Stimulated activated CD8-positive, alpha-beta memory T cell treated with anti-CD3 and anti-CD28 coated beads, Interleukin-4, amount 100 ng/mL, for 1 hour (primary cell): ENCODE measurements around the gene NCF4.

ENCODE experiments used
- DNase-seq, 2 donors: peaks; one replicate each; pipeline ENCODE4 v3.0.0-alpha.2; 2020; ENCODE audit warnings: low read depth in 2 of 2, low spot score in 1 of 2

Gene NCF4

DNA sequence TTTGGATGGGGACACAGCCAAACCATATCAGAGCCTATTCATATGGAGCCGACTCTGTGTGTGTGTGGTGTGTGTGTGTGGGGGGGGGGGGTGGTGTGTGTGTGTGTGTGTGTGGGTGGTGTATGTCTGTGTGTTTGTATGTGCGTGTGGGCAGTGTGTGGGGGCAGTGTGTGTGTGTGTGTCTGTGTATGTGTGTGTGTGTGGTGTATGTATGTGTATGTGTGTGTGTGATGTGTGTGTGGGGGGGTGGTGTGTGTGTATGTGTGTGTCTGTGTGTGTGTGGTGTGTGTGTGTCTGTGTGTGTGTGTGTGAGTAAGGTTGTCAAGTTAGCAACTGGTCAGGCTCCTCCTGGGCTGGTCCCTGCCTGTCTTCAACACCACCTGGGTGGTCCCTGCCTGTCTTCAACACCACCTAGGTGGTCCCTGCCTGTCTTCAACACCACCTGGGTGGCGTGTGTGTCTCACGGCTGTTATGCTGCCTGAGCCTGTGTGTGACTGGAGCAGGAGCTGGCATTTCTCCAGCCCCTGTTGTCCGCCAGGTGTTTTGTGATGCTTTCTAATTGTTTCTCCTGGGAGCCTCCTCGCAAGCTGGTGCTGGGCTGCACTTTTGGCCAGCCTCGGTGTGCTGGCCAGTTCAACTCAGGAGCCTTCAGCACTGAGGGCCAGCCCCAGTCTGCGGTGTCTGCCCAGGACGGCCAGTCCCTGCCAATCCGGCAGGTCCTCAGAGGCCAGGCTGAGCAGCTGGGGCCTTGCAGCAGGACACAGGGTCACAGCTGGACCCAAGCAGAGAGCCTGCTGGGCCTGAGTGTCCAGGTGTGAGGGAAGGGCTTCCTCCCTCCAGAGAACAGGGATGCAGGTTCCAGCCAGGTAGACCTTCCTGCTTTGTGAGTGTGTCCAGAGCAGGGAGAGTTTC, 22.4 kb upstream of the NCF4 start:
- no peak for DNase-seq

DNA sequence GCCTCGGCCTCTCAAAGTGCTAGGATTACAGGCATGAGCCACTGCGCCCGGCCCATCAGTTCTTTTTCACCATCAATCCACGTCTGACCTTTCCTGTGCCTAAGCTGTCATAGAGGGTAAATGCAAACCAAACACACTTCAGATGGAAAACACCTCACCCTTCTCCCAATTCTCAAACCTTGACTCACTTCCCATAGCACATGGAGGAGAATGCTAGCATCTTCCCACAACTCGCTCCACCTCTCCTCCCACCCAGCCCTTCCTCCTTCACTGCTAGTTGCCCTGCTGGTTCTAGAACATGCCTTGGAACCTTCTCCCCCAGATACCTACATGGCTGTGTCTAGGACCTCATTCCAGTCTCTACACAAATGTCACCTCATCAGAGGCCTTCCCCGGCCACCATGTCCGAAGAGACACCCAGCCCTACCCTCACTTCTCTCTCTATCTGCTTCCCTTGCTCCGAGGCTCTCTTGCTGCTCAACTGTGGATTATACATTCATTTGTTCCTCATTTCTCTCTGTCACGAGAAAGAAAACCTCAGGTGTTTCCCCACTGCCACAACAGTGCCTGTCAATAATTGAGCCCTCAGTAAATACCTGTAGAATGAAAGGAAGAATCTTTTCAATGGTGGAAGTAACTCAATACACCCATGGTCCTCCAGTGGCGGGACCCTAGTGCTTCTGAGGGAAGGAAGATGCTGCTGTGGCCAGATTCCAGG, 21.3 kb upstream of the NCF4 start:
- no peak for DNase-seq

DNA sequence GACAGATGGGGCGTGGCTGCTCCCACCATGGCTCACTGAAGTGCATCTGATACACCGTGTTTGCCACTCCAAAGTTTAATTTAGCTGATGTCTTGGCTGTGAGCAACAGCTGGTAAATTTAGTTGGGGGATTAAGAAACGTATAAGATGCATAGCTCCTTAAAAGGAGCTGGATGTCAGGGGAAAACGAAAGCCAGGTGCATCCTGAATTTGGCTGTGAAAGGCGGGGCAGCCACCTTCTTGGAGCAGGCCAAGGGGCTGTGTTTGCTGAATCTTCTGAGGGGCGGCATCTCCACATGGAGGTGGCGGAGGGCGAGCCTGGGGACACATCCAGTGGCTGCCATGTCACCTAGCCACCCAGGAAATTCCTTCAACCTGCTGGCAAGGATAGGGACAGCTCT, 20.7 kb upstream of the NCF4 start:
- no peak for DNase-seq

DNA sequence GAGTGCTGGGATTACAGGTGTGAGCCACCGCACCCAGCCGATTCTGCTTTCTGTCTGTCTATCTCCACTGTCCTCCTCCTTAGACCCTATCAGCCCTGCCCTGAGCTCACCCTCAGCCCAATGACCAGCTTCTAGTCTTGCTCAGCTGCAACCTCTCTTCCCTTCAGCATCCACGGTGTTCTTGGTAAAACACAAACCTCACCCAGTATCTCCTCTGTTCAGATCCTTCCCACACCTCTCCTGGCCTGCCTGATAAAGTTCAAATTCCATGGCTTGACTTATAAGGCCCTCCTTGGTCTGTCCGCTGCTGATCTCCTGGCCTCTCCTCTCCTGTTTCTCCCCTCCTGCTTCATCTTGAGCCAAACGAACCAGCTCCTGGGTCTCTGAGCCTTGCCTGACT, 14.5 kb upstream of the NCF4 start:
- DNase-seq, result no peak

- DNase-seq, result no peak
These were observed 13.9 kb upstream of the NCF4 start for GRCh38 chr22:36846949-36847348.

DNA sequence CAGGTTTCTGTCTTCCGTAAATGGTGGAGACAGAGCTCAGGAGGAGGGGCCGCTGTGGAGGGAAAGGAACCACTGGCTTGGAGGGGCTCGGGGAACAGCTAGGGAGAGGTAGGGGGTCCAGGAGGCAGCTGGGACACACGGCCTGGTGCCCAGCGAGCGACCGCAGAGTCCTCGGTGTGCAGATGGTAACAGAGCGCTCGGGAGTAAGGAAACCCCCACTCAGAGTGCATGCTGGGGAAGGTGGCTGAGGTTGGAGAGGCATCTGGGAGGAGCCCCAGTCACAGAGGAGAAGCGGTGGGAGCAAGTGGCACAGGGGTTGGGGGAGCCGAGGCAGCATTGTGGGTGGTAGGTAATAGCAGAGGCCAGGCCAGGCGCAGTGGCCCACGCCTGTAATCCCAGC, 10.8 kb upstream of the NCF4 start:
- no peak for DNase-seq

GRCh38 chr22:36850682-36851081, 10.1 kb upstream of the NCF4 start:
- no peak for DNase-seq

- DNase-seq, result no peak
These were observed 8.5 kb upstream of the NCF4 start for GRCh38 chr22:36852056-36852973.

GRCh38 chr22:36853407-36854099, 7.3 kb upstream of the NCF4 start:
- peak; percentile 46 to 73 for DNase-seq

DNA sequence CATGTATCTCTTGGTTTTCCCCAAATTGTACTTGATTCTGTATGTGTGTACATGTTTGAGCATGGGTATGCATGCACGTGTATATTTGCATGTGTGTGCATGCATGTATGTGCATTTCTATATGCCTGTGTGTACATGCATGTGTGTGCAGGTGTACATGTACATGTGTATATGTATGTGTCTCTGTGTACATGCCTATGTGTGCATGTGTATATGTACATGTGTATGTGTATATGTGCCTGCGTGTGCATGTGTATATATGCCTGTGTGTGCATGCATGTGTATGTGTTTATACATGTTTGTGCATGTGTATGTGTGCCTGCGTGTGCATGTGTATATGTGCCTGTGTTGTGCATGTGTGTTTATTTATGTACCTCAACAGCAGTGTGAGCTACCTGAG, 5.3 kb upstream of the NCF4 start:
- DNase-seq, result no peak

GRCh38 chr22:36856121-36856791, 4.5 kb upstream of the NCF4 start:
- DNase-seq, result peak; percentile 91 to 98

GRCh38 chr22:36856792-36857135, 4.0 kb upstream of the NCF4 start:
- no peak for DNase-seq

DNA sequence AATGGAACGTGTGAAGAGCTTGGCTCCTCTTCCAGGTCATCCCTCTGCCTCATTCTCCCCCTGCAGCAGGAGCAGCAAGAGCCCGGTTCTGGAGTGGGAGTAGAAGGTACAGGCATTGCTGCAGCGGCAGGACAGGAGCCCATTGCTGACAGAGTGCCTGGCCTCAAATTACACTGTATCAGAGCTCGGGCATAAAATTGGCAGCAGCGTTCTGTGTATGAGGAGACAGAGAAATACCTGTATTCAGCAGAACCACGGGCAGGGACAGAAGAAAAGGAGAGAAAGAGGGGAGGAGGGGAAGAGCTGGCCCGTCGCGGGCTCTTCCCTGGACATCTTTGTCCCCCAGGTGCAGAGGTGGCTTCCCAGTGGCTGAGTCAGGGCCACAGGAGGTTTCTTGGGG, 2.6 kb upstream of the NCF4 start:
- DNase-seq, result no peak

DNA sequence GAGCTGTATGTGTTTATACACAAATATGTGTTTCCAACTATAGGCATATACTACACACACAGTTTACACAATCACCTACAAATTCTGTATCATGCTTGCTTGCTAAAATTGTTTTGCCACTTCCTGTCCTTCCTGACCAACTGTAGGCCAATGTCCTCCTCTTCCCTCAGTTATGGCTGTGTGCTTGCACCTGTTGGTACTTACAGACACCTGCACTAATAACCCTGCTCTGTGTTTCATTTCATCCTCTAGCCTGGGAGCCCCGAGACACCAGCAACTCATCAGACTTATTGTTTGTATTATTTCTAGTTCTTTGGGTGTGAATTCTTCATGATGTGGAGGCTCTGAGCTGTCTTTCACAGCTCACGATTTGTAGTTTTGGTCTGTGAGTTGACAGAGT, 1.8 kb upstream of the NCF4 start:
- no peak for DNase-seq

DNA sequence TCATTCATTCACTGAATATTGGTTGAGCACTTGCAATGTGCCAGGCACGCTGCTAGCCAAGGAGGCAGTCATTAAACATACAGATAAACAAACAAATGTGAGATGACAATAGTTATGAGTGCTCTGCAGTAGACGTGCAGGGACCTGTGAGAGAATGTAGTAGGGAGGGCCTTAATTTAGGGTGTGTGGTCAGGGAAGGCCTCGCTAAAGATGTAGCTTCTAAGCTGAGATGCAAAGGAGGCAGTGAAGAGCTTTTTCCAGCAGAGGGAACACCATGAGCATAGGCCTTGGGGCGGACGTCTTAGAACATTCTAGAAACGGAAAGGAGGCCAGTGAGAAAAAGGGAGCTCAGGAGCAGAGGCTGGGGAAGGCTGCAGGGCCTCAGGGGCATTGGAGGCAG, 789 bp upstream of the NCF4 start:
- no peak for DNase-seq

- no peak for DNase-seq
These were observed 377 bp upstream of the NCF4 start for GRCh38 chr22:36860438-36860820.

DNA sequence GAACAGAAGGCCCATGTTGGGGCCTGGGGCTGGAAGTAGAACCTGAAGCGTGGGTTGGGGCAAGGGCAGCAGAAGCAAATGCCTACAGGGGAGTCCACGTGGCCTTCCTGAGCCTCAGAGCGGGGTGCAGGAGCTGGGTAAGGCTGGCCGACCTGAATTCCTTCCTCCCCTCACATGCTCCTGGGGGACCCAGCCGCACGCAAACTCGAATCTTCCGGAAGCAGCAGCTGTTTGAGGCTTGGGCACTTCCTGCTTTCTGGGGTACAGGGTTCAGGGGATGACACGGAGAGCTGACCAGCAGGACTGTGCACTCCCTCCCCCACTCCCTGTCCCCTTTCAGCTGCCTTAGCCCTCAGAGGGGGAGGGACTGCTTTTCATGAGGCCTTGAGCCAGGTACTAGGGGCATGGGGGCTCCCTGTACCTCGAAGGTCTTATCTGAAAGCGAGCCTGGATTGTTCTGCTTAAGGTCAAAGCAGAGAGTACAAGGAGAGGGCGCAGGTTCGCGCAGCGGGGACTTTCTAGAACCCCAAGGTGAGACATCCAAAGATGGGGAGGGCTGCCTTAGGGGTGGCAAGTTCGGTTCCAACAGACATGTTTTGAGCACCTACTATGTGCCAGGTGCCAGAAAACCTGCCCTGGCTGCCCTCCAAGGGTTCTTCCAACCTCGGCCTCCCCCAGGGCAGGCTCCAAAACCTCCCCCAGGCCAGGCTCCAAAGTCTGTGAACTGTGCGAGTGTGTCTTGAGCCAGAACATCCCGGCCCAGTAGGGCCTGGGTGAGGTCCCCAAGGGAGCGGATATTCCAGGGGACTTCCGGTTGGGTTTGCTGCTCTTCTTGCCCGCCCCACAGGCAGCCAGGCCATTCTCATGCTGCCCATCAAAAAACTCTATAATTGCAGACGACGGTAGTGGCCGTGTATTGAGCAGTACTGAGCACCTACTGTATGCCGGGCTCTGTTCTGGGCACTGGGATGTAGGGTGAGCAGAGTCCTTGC, 1.7 kb downstream of the NCF4 start:
- DNase-seq, result no peak

DNA sequence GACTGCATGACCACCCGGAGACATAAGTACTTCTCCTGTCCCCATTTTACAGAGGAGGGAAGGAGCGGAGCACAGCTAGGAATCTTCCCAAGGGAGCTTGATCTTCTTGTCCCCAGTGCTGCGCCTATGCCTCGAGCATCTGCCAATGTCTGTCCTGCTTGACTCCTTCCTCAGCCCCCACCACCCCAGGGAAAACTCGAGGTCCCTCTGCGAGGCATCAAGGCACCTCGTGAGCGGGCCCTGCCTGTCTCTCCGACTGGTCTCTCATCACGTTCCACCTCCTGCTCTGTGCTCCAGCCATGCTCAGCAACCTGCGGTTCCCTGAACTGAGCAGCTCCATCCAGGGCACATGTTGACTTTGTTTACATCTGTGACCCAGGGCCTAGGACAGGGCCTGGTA, 2.5 kb downstream of the NCF4 start:
- DNase-seq, result no peak

DNA sequence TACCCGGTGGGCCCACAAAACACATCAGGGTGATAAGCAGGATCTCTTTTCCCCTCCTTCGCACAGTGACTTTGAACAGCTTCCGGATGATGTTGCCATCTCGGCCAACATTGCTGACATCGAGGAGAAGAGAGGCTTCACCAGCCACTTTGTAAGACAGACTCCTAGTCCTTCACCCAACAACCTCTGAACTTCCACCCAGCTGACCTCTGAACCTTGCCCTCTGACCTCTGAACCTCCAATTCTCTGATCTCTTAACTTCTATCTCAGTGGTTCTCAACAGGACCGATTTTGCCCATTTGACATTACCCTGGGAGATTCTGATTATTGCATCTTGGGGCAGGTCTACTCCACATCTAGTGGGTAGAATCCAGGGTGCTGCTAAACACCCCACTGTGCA, 3.2 kb downstream of the NCF4 start:
- no peak for DNase-seq
